ENCODE measurements around the gene DOCK7.

DNA sequence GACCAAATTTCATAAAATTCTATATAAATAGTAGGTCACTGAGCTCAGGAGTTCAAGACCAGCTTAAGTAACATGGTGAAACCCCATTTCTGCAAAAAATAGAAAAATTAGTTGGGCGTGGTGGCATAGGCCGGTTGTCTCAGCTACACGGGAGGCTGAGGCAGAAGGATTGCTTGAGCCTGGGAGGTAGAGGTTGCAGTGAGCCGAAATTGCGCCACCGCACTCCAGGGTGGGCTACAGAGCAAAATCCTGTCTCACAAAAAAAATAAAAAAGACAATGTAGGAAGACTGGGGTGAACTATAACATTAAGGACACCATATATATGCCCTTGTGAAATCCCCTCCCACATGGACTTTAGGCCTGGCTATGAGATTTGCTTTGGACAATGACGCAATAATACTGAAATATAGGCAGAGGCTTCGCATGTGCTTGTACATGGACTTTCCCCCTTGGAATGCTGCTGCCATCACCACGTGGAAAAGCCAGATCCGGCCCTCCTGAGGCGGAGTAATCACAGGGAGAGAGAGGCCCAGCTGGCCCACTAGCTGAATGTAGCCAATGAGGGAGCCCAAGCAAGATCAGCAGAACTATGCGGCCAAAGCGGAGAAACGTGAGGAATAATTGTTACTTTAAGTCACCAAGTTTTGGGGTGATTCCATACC lies 264.5 kb downstream of the DOCK7 start:
- TF ChIP-seq MAX (IDR thresholded peaks at IDR 0.05; ENCODE audit: low read depth) (no peak), CTCF (IDR thresholded peaks at IDR 0.05) (no peak), RAD21 (IDR thresholded peaks at IDR 0.05; ENCODE audit: low read length) (no peak), PBX3 (IDR thresholded peaks at IDR 0.05) (no peak), NRF1 (IDR thresholded peaks at IDR 0.05; ENCODE audit: low read depth, low read length) (no peak), EP300 (IDR thresholded peaks at IDR 0.05; ENCODE audit: borderline replicate concordance in 1 of 2, low read depth in 1 of 2, low read length in 1 of 2) (no peak), SIN3A (IDR thresholded peaks at IDR 0.05; ENCODE audit: borderline replicate concordance, low read depth, low read length) (no peak), TEAD4 (IDR thresholded peaks at IDR 0.05; ENCODE audit: borderline replicate concordance, insufficient read depth) (no peak), POLR2AphosphoS5 (IDR thresholded peaks at IDR 0.05; ENCODE audit: low read depth, low read length) (no peak), RXRA (IDR thresholded peaks at IDR 0.05; ENCODE audit: borderline replicate concordance, low read depth) (no peak), RCOR1 (IDR thresholded peaks at IDR 0.05; ENCODE audit: low read length) (no peak), SMC3 (IDR thresholded peaks at IDR 0.05; ENCODE audit: low read depth, low read length) (no peak), JUND (IDR thresholded peaks at IDR 0.05) (no peak), REST (IDR thresholded peaks at IDR 0.05; ENCODE audit: low read depth, low read length) (no peak)

Measured in SK-N-SH (cell line).